NCI-H82 treated with DMSO at 0.1 percent for 48 hours (cell line): ENCODE results near the gene TSSK6.

Source experiments
- DNase-seq: peaks from one replicate; lab custom pipeline; 2025; ENCODE audit not compliant: unreplicated experiment; lab: John Stamatoyannopoulos, UW

The TSSK6 gene

GRCh38 chr19:19514881-19515641 lies at the start of gene TSSK6:
Gene TSSK6 (minus strand): TSS chr19:19515548. CDS start chr19:19515427, 121 bp downstream.
- DNase-seq: no peak

DNA sequence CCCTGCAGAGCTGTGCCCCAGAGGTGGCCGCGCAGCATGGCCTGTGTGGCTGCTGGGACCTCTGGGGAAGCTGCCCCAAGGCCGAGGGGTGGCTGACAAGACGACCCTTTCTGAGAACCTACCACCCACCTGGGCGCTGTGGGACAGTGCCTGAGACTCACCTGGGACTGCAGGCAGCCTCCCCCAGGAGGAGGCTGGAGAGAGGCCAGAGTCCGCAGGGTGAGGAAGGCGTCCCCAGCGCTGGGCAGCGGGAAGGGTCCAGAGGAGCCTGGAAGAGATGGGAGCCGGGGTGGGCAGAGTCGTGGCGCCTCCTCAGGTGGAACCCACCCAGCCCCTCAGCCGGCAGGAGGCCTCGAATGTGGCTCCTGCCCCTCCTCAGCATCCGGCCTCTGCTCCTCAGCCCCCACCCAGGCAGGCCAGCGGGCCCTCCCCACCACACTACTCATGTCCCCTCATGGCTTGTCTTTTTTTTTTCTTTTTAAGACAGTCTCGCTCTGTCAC lies 48.0 kb upstream of the TSSK6 start:
- no peak for DNase-seq

- DNase-seq: no peak
Observed at GRCh38 chr19:19562665-19563347, 47.5 kb upstream of the TSSK6 start.

DNA sequence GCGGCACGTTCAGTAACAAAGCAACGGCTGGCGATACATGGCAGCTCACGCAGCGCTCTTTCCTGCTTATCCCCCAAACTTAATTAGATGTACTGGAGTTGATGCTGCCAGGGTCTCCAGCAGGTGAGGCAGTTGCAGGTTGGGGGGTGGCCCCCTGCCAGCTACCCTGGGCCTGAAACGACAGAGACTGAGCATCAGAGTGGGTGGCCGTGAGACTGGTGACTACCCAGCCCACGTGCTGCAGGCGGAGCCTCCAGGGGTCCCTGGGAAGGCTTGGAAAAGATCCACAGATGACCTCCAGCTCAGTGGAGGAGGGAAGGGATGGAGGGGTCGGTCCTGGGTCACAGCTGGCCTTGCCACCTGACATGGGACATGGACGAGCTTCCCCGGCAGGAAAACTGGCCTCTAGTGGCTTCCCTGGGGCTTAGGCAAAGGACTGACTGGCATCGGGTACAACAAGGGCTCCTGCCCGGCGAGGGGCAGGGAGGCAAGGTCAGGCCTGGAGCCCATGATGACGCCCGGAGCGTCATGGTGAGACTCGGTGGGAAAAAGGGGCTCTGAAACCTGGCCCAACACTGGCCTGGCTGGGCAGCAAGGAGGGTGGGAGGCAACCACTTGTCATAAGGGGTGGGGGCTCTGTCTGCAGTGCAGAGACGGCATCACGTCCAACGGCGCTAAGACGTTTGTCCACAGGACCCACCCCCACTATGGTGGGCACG lies 46.8 kb upstream of the TSSK6 start:
- DNase-seq: no peak

DNA sequence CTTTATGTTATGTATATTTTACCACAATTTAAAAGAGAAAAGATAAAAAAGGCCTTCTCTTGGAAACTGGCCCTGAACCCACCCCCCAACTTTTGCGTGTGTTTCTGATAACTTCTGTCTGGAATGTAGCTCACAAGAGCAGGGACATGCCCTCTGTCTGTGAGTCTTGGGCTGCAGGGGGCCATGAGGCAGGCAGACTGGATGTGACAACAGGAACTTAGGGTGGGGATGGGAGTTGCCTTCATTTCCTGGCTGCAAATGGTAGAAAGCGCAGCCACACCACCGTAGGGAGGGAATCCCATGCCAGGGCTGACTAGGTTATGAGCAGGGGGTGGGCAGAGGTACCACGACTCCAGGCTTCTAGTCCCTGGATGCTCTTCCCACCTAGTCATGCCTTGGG lies 44.6 kb upstream of the TSSK6 start:
- DNase-seq: no peak

- DNase-seq: no peak
Observed at GRCh38 chr19:19558636-19559035, 43.3 kb upstream of the TSSK6 start.

DNA sequence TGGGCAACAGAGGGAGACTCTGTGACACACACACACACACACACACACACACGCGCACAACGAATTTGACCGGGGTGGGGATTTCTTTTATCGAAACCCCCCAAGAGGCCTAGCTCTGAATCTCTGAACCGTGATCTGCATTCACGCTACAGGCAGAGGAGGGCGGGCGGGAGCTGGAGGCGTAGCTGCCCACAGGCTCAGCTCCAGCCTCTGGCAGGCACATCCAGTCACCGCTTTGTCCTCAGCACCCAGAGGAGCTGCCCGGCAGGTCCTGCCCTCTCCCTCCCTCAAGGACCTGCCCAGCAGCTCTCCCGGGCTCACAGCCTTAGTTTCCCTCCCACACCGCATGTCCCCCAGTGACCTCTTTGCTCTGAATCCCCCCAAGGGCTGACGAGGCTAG lies 42.7 kb upstream of the TSSK6 start:
- DNase-seq: no peak

GRCh38 chr19:19554074-19555023 lies 39.0 kb upstream of the TSSK6 start:
- peak; percentile 29 for DNase-seq

DNA sequence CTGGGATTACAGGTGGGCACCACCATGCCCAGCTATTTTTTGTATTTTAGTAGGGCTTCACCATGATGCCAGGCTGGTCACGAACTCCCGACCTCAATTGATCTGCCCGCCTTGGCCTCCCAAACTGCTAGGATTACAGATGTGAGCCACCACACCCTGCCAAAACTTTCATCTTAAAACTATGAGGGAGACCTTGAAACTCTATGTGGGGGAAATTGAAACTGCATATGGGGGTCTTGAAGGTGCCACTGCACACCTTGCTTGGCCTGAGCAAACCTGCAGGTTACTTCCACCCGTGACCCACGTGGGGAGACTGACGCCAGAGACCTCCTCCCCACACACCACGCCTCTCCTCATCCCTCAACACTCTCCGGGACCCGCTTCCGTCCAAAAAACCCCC lies 38.3 kb upstream of the TSSK6 start:
- no peak for DNase-seq

DNA sequence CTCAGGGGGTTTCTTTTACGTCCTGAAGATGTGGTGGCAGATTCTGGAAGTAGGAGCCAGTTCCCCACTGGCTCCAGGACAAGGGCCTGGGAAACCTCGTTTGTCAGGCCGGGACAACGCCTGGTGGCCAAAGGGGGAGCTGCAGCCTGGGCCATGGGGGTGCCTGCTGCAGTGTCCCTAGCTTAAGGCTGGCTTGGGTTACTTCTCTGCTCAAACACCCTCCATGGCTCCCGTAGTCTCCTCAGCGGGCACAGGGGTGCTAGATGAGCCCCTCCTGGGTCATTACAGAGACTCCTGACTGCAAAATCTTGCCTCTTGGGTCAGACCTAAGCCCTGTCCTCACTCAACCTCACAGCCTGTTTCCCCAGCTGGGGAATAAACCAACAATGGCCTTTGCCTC lies 37.5 kb upstream of the TSSK6 start:
- DNase-seq: no peak

DNA sequence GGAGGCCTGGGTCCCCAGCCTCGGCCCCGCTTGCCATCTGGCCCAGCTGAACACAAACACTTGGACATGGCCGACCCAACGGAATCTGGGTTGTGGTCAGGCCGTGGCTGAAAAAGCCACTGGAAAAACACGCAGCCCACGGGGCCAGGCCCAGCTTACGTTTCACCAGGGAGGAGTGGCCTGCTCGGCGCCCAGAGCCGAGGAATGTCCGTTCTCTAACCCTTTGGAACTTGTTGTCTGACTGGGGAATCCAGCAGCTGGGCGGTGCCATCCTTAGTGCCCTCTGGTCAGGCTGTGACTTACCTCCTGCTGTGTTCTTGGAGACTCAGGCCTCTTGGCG lies 36.5 kb upstream of the TSSK6 start:
- DNase-seq: no peak

DNA sequence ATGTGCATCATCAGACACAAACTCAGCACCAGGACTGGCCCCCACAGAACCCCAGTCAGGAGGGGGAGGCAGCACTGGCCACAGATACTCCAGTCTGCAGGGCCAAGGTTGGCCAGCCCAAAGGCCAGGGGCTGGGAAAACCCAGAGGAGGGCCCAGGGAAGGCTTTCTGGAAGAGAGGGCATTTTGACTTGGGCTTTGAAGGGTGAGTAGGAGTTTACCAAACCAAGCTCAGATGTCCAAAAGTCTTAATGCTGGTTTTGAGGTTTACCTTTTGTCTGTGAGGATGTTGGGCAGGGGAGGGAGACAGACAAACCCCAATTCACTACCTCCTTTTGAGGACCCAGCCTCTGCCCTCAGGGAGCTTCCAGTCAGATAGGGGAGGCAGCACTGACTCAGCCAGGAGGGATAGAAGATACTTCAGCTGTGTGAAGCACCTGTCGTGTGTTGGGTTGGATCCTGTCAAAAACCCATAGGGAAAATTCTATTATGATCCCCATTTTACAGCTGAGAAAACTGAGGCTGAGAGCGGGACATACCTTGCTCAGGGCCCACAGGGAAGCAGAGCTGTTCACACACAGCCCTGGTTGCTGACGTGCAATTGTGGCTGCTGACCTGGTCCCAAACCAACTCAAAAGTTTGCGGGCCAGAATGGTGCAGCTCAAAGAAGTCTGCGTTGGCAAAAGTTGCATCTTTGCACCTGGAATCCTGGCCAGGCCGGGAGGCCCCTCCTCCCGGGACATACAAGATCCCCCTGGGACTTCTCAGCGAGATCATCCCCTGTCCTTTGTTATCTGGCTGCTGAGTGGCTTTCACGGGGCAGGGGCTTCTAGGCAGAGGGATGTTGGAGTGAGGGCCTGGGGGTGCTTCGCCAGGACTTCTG lies 35.9 kb upstream of the TSSK6 start:
- DNase-seq: no peak

DNA sequence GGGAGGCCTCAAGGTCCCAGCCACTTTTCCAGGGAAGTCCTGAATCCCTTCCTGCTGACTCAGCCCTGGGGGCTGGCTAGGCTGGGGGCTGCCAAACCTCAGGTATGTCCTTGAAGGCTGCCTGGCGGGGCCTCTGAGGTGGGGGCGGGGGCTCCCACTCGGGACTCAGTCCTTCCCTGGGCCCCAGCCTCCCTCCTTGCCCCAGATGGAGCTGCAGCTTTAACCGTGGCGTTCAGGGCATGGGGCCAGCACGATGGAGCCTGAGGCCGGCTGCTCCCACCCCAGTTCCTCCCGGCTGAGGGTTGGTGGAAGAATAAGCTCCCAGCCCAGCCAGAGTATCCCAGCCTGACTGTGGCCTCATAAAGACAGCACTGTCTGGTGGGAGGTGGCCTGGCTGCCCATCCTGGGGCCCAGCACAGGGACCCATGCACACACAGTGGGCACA lies 35.2 kb upstream of the TSSK6 start:
- no peak for DNase-seq

GRCh38 chr19:19549804-19550464 lies 34.6 kb upstream of the TSSK6 start:
- no peak for DNase-seq

DNA sequence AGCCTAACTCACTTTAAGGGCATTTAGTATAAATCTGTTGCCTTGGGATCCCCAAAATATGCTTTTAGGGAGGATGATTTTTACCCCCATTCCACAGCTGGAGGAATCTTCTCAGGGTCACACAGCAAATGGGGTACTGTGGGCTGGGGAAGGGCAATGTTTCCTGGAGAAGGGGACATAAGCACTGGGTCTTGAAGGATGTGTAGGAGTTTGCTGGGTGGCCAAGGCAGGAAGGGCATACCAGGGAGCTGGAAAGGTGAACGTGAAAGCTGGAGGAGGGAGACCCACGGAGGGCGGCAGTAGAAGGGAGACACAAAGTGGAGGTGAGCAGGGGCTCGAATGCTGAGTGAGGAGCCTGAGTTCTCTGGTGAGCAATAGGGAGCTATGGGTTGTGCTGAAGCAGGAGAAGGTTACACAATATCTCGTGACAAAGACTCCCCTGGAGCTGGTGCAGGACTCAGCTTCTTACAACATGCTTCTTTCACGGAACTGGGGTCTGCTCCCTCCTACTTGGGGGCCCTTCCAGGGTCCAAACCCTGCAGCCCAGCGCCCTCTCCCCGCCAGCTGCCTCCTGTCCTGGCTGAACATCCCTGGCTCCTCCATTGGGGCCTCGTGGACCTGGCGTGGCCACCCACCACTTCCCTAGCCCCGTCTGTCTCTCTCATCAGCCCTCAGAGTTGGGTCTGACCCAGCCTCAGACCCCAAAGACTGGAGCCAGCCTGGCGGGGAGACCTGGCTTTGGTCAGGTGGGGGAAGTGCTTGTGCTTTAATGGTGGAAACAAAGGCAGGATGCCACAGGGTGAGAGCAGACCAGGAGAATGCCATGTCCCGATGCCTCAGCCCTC lies 33.8 kb upstream of the TSSK6 start:
- DNase-seq: no peak

DNA sequence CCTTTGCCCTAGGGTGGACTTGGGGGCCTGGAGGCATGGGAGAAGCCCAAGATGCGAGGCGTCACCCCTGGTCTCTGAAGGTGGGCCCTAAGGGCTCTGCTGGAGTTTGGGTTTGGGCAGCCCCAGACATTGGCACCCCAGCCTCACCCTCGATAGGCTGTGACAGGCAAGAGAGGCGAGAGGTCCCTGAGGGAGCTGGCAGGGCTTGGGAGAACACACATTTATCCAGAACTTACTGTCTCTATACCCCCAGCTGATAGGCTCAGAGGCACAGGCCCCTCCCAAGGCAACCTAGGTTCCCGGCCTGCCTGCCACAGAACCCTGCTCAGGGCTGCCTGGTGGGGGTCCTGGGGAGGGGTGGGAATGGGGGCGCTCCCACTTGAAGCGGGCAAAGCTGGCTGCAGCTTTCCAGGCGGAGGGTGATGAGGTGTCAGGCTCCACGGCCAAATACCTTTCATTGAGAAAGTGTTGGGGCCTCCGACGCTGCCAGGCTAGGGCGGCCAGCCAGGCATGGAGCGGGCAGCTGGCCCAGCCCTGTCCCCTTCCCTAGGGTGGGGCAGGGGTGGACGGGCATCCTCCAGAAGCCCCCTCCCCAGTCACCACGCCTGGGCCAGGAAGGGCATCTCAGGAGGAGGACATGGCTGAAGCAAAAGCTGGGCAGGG lies 32.5 kb upstream of the TSSK6 start:
- DNase-seq: no peak

DNA sequence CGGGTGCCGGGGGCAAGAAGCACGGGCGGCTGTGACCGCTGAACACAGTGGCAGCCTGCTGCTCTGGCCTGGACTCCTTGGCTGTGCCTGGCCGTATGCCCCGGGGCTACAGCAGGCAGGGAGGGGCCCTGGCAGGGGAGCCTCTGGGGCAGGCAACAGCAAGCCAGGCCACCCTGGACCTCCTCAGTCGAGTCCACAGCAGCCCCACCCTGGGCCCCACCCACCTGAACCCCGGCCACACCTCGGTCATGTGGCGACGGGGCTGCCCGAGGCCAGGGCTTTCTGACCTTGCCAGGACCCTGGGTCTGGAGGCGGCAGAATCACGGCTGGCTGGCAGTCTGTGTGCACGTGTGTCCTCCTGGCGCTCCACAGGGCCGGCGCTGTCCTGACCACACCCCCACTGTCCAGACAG lies 31.4 kb upstream of the TSSK6 start:
- DNase-seq: no peak

DNA sequence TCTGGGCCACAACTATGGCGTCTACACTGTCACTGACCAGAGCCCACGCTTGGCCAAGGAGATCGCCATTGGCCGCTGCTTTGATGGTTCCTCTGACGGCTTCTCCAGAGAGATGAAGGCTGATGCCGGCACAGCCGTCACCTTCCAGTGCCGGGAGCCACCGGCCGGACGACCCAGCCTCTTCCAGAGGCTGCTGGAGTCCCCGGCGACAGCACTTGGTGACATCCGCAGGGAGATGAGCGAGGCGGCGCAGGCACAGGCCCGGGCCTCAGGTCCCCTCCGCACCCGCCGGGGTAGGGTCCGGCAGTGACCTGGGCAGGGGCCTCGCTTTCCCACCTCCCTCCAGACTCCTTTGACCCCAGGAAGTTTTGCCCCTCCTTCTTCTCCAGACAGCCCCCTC lies 30.4 kb upstream of the TSSK6 start:
- no peak for DNase-seq
